Coronary artery (tissue), 2 donors: ENCODE results near the gene OR52E8.
A peak's percentile ranks its signal among the peaks of the same experiment; 100 is the strongest.

Source experiments
- DNase-seq: peaks from one replicate; pipeline ENCODE4 v3.0.0-alpha.2; 2017; ENCODE audit warnings: low spot score
- H3K27ac ChIP-seq, 2 donors: fragments of 200-600 bp; sonication (generic); one replicate each; pipeline ENCODE4 v1.5.1; 2016 to 2019
- H3K4me3 ChIP-seq: fragments of 200-600 bp; sonication (generic); 2 replicates; pipeline ENCODE4 v1.5.1; 2016; ENCODE audit warnings: mild to moderate bottlenecking, moderate library complexity
- CTCF ChIP-seq: fragments of 200-600 bp; sonication (generic); IDR thresholded peaks from one replicate; pipeline ENCODE4 v1.5.1; 2019; ENCODE audit warnings: antibody characterized with exemption

OR52E8 gene

DNA sequence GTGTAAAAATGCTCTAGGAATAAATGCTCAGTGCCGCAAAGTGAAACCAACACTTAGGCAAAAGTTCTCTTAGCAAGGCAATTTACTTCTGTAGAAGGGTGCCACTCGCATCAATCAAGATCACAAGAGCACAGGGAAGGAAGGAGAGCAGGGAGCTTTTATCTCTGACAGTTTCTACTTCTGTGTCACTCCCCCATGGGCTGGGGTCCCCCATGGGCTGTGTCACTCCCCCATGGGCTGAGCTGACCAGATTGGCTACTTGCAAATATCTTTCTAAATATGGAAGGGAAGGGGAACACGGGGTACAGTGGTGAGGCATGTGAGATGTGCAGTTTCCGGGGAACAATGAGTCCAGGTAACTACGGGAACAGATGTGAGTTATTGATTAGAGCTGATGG lies 48.4 kb downstream of the OR52E8 start:
- no peak for TF ChIP-seq CTCF
- Histone ChIP-seq H3K27ac (no peak overlapping the region), H3K4me3 (peak overlapping the region; percentile 71)
- DNase-seq = no peak

DNA sequence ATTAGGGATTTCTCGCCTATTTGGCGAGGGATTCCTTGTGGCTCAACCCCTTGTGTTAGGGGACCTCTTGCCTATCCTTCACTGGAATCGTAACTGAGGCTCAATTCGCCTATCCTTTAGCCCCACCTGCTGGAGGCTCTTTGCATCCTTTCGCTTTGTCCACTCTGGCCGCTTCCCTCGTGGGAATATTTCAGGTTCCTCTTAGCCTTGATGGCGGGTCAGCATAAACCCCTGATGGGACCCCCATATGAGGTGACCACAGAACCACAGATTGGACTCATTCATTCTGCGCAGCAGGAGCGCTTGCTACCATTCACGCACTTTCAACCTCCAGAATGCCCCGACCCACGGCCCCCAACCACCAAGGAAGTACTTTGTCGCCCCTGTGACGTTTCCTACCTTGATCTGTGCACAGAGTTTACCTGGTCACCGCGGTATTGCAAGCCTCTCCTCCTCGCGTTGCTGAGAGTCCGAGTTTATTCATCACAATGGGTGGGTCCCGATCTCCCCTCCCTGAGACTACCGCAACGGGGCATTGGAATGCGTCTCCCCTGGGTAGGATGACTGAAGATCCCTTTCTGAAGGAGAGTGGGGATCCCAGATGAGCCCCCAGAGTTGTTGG lies 48.9 kb downstream of the OR52E8 start, which contains the start of gene OR52N2:
Gene OR52N2 (plus strand): TSS at position 425 of the 622 bp plus-strand sequence. CDS start 11,412 bp downstream, outside the sequence.
- no peak within 1 kb of the TSS for H3K27ac ChIP-seq
- H3K4me3 ChIP-seq = peak within 1 kb of the TSS; percentile 71
- no peak for DNase-seq
- peak; percentile 72 for TF ChIP-seq CTCF

- H3K4me3 ChIP-seq = no peak overlapping the region
- no peak for DNase-seq
- no peak for TF ChIP-seq CTCF
- H3K27ac ChIP-seq = no peak overlapping the region
Measured at GRCh38 chr11:5807580-5807979, 49.9 kb downstream of the OR52E8 start.
